ENCODE measurements around the gene ENOX2.
"Not testable (repeated sequence)": the region's sequence is repeated elsewhere in the genome, so short reads cannot be mapped to it uniquely, and the experiment has no call there.

Gene ENOX2

GRCh38 chrX:130902783-130903613 is at the start of gene ENOX2:
TSS of gene ENOX2 (minus strand) at chrX:130903209. CDS start at chrX:130703216, 199,993 bp downstream.
- DNase-seq (ENCODE audit: low read depth in 1 of 2, low spot score in 1 of 2), result peak; percentile 61 to 95
- in situ Hi-C loops (cut with HindIII; ENCODE audit: low pct_unique_long_range_greater_than_20kb, low sequenced_read_pairs), result no loop called here
- no peak for TF ChIP-seq JUND (IDR thresholded peaks at IDR 0.05; ENCODE audit: low read depth)

GRCh38 chrX:130952266-130953043 is 49.4 kb upstream of the ENOX2 start:
- no peak for TF ChIP-seq JUND (IDR thresholded peaks at IDR 0.05; ENCODE audit: low read depth)
- in situ Hi-C loops (cut with HindIII; ENCODE audit: low pct_unique_long_range_greater_than_20kb, low sequenced_read_pairs), result no loop called here
- DNase-seq (ENCODE audit: low read depth in 1 of 2, low spot score in 1 of 2), result no peak

GRCh38 chrX:130944230-130944629 is 41.2 kb upstream of the ENOX2 start:
- TF ChIP-seq JUND (IDR thresholded peaks at IDR 0.05; ENCODE audit: low read depth), result no peak
- in situ Hi-C loops (cut with HindIII; ENCODE audit: low pct_unique_long_range_greater_than_20kb, low sequenced_read_pairs), result no loop called here
- no peak for DNase-seq (ENCODE audit: low read depth in 1 of 2, low spot score in 1 of 2)

- in situ Hi-C loops (cut with HindIII; ENCODE audit: low pct_unique_long_range_greater_than_20kb, low sequenced_read_pairs), result no loop called here
- no peak for DNase-seq (ENCODE audit: low read depth in 1 of 2, low spot score in 1 of 2)
- TF ChIP-seq JUND (IDR thresholded peaks at IDR 0.05; ENCODE audit: low read depth), result no peak
These were observed 34.1 kb upstream of the ENOX2 start for GRCh38 chrX:130937101-130937500.

GRCh38 chrX:130933358-130933757 is 30.3 kb upstream of the ENOX2 start:
- TF ChIP-seq JUND (IDR thresholded peaks at IDR 0.05; ENCODE audit: low read depth), result no peak
- DNase-seq (ENCODE audit: low read depth in 1 of 2, low spot score in 1 of 2), result no peak
- in situ Hi-C loops (cut with HindIII; ENCODE audit: low pct_unique_long_range_greater_than_20kb, low sequenced_read_pairs), result no loop called here

- DNase-seq (ENCODE audit: low read depth in 1 of 2, low spot score in 1 of 2); in situ Hi-C loops (cut with HindIII; ENCODE audit: low pct_unique_long_range_greater_than_20kb, low sequenced_read_pairs): not testable (repeated sequence)
These were observed 17.4 kb upstream of the ENOX2 start for GRCh38 chrX:130920405-130920804.

- DNase-seq (ENCODE audit: low read depth in 1 of 2, low spot score in 1 of 2); in situ Hi-C loops (cut with HindIII; ENCODE audit: low pct_unique_long_range_greater_than_20kb, low sequenced_read_pairs): not testable (repeated sequence)
These were observed 16.7 kb upstream of the ENOX2 start for GRCh38 chrX:130919676-130920075.

GRCh38 chrX:130918498-130918897 is 15.5 kb upstream of the ENOX2 start:
- DNase-seq (ENCODE audit: low read depth in 1 of 2, low spot score in 1 of 2); in situ Hi-C loops (cut with HindIII; ENCODE audit: low pct_unique_long_range_greater_than_20kb, low sequenced_read_pairs): not testable (repeated sequence)

- in situ Hi-C loops (cut with HindIII; ENCODE audit: low pct_unique_long_range_greater_than_20kb, low sequenced_read_pairs), result no loop called here
- TF ChIP-seq JUND (IDR thresholded peaks at IDR 0.05; ENCODE audit: low read depth), result no peak
- peak in 1 of 2 experiments; percentile 44 for DNase-seq (ENCODE audit: low read depth in 1 of 2, low spot score in 1 of 2)
These were observed 13.8 kb upstream of the ENOX2 start for GRCh38 chrX:130916636-130917422.

- in situ Hi-C loops (cut with HindIII; ENCODE audit: low pct_unique_long_range_greater_than_20kb, low sequenced_read_pairs), result no loop called here
- DNase-seq (ENCODE audit: low read depth in 1 of 2, low spot score in 1 of 2), result no peak
- no peak for TF ChIP-seq JUND (IDR thresholded peaks at IDR 0.05; ENCODE audit: low read depth)
These were observed 12.3 kb upstream of the ENOX2 start for GRCh38 chrX:130915302-130915701.

GRCh38 chrX:130909469-130910136 is 6.6 kb upstream of the ENOX2 start:
- no peak for TF ChIP-seq JUND (IDR thresholded peaks at IDR 0.05; ENCODE audit: low read depth)
- in situ Hi-C loops (cut with HindIII; ENCODE audit: low pct_unique_long_range_greater_than_20kb, low sequenced_read_pairs), result no loop called here
- no peak for DNase-seq (ENCODE audit: low read depth in 1 of 2, low spot score in 1 of 2)

- in situ Hi-C loops (cut with HindIII; ENCODE audit: low pct_unique_long_range_greater_than_20kb, low sequenced_read_pairs), result no loop called here
These were observed 3.8 kb upstream of the ENOX2 start for GRCh38 chrX:130906776-130907175.

More at GRCh38 chrX:130906776-130907175, 3.8 kb upstream of the ENOX2 start:
- TF ChIP-seq JUND (IDR thresholded peaks at IDR 0.05; ENCODE audit: low read depth), result no peak
- DNase-seq (ENCODE audit: low read depth in 1 of 2, low spot score in 1 of 2), result no peak
